T-helper 1 cell treated with Interleukin-12 subunit alpha and Interleukin-12 subunit beta and Interleukin-4 antibody, amounts not matched to agents 30 μg/mL and 1 μg/mL, for 36 hours (primary cell): ENCODE measurements around the gene MYO1G.
"Not testable (repeated sequence)": the region's sequence is repeated elsewhere in the genome, so short reads cannot be mapped to it uniquely, and the experiment has no call there.

ENCODE experiments used
- H3K27ac Mint-ChIP-seq: one replicate; pipeline ENCODE4 v1.8.0; 2021; ENCODE audit warnings: mild to moderate bottlenecking, mixed read lengths
- H3K27me3 Mint-ChIP-seq: one replicate; pipeline ENCODE4 v1.8.0; 2021; ENCODE audit warnings: low read depth, mixed read lengths
- H3K36me3 Mint-ChIP-seq: one replicate; pipeline ENCODE4 v1.8.0; 2021; ENCODE audit warnings: low read depth, mixed read lengths
- H3K4me1 Mint-ChIP-seq: one replicate; pipeline ENCODE4 v1.8.0; 2021; ENCODE audit warnings: low read depth, mixed read lengths
- H3K4me3 Mint-ChIP-seq: one replicate; pipeline ENCODE4 v1.8.0; 2021; ENCODE audit warnings: mild to moderate bottlenecking, moderate library complexity, mixed read lengths
- H3K9me3 Mint-ChIP-seq: one replicate; pipeline ENCODE4 v1.8.0; 2021; ENCODE audit warnings: mixed read lengths

The MYO1G gene

GRCh38 chr7:44960011-44960580 is 18.7 kb downstream of the MYO1G start:
- H3K4me3 Mint-ChIP-seq = peak overlapping the region; percentile 10
- H3K36me3 Mint-ChIP-seq = peaks cover 8% of the 10 kb centered on the region
- H3K9me3 Mint-ChIP-seq = no peaks in the 10 kb centered on the region
- H3K27ac Mint-ChIP-seq = peak overlapping the region; percentile 27
- H3K4me1 Mint-ChIP-seq = peaks cover 17% of the 10 kb centered on the region
- H3K27me3 Mint-ChIP-seq = no peaks in the 10 kb centered on the region

GRCh38 chr7:44959433-44959951 is 19.3 kb downstream of the MYO1G start:
- peak overlapping the region; percentile 39 for H3K27ac Mint-ChIP-seq
- no peaks in the 10 kb centered on the region for H3K27me3 Mint-ChIP-seq
- H3K4me3 Mint-ChIP-seq = no peak overlapping the region
- H3K36me3 Mint-ChIP-seq = peaks cover 7% of the 10 kb centered on the region
- H3K9me3 Mint-ChIP-seq = no peaks in the 10 kb centered on the region
- H3K4me1 Mint-ChIP-seq = peaks cover 17% of the 10 kb centered on the region

- Mint-ChIP-seq H3K36me3 (peaks cover 7% of the 10 kb centered on the region), H3K4me3 (no peak overlapping the region), H3K27me3 (no peaks in the 10 kb centered on the region), H3K27ac (no peak overlapping the region), H3K9me3 (no peaks in the 10 kb centered on the region), H3K4me1 (peaks cover 17% of the 10 kb centered on the region)
Observed at GRCh38 chr7:44958645-44959344, 20.0 kb downstream of the MYO1G start.

- Mint-ChIP-seq H3K4me3 (no peak overlapping the region), H3K36me3 (peaks cover 4% of the 10 kb centered on the region), H3K27ac (no peak overlapping the region), H3K27me3 (peaks cover 13% of the 10 kb centered on the region), H3K9me3 (no peaks in the 10 kb centered on the region), H3K4me1 (peaks cover 17% of the 10 kb centered on the region)
Observed at GRCh38 chr7:44956157-44956766, 22.6 kb downstream of the MYO1G start.

- H3K27me3 Mint-ChIP-seq = peaks cover 16% of the 10 kb centered on the region
- peaks cover 4% of the 10 kb centered on the region for H3K36me3 Mint-ChIP-seq
- H3K27ac Mint-ChIP-seq = no peak overlapping the region
- H3K4me3 Mint-ChIP-seq = no peak overlapping the region
- H3K9me3 Mint-ChIP-seq = no peaks in the 10 kb centered on the region
- peaks cover 17% of the 10 kb centered on the region for H3K4me1 Mint-ChIP-seq
Observed at GRCh38 chr7:44955733-44956132, 23.1 kb downstream of the MYO1G start.

- Mint-ChIP-seq H3K27me3 (peaks cover 29% of the 10 kb centered on the region), H3K4me3 (no peak overlapping the region), H3K36me3 (no peaks in the 10 kb centered on the region), H3K9me3 (no peaks in the 10 kb centered on the region), H3K27ac (no peak overlapping the region), H3K4me1 (no peaks in the 10 kb centered on the region)
Observed at GRCh38 chr7:44953156-44953555, 25.7 kb downstream of the MYO1G start.

- no peaks in the 10 kb centered on the region for H3K4me1 Mint-ChIP-seq
- H3K4me3 Mint-ChIP-seq = no peak overlapping the region
- H3K27me3 Mint-ChIP-seq = peaks cover 41% of the 10 kb centered on the region
- no peak overlapping the region for H3K27ac Mint-ChIP-seq
- no peaks in the 10 kb centered on the region for H3K9me3 Mint-ChIP-seq
- H3K36me3 Mint-ChIP-seq = no peaks in the 10 kb centered on the region
Observed at GRCh38 chr7:44949303-44949702, 29.5 kb downstream of the MYO1G start.

GRCh38 chr7:44945479-44945878 is 33.3 kb downstream of the MYO1G start:
- peaks cover 43% of the 10 kb centered on the region for H3K27me3 Mint-ChIP-seq
- no peaks in the 10 kb centered on the region for H3K9me3 Mint-ChIP-seq
- H3K4me3 Mint-ChIP-seq = no peak overlapping the region

GRCh38 chr7:44944821-44945220 is 34.0 kb downstream of the MYO1G start:
- no peak overlapping the region for H3K4me3 Mint-ChIP-seq
- H3K27me3 Mint-ChIP-seq = peaks cover 39% of the 10 kb centered on the region
- H3K9me3 Mint-ChIP-seq = no peaks in the 10 kb centered on the region
- no peak overlapping the region for H3K27ac Mint-ChIP-seq
- H3K4me1 Mint-ChIP-seq = no peaks in the 10 kb centered on the region
- no peaks in the 10 kb centered on the region for H3K36me3 Mint-ChIP-seq

More at GRCh38 chr7:44945479-44945878, 33.3 kb downstream of the MYO1G start:
- no peaks in the 10 kb centered on the region for H3K4me1 Mint-ChIP-seq
- H3K36me3 Mint-ChIP-seq = no peaks in the 10 kb centered on the region
- no peak overlapping the region for H3K27ac Mint-ChIP-seq

- no peaks in the 10 kb centered on the region for H3K36me3 Mint-ChIP-seq
- H3K4me3 Mint-ChIP-seq = no peak overlapping the region
- H3K9me3 Mint-ChIP-seq = no peaks in the 10 kb centered on the region
Observed at GRCh38 chr7:44943631-44944030, 35.2 kb downstream of the MYO1G start.

GRCh38 chr7:44937426-44937825 is 41.4 kb downstream of the MYO1G start:
- no peak overlapping the region for H3K27ac Mint-ChIP-seq
- H3K9me3 Mint-ChIP-seq = no peaks in the 10 kb centered on the region
- H3K4me3 Mint-ChIP-seq = no peak overlapping the region
- peaks cover 2% of the 10 kb centered on the region for H3K4me1 Mint-ChIP-seq
- no peaks in the 10 kb centered on the region for H3K36me3 Mint-ChIP-seq
- peaks cover 41% of the 10 kb centered on the region for H3K27me3 Mint-ChIP-seq

More at GRCh38 chr7:44943631-44944030, 35.2 kb downstream of the MYO1G start:
- Mint-ChIP-seq H3K27ac (no peak overlapping the region), H3K4me1 (no peaks in the 10 kb centered on the region), H3K27me3 (peaks cover 39% of the 10 kb centered on the region)

GRCh38 chr7:44936322-44936721 is 42.5 kb downstream of the MYO1G start:
- Mint-ChIP-seq H3K4me3 (no peak overlapping the region), H3K36me3 (no peaks in the 10 kb centered on the region), H3K9me3 (no peaks in the 10 kb centered on the region), H3K4me1 (peaks cover 2% of the 10 kb centered on the region), H3K27me3 (peaks cover 37% of the 10 kb centered on the region), H3K27ac (no peak overlapping the region)

GRCh38 chr7:44935583-44935982 is 43.2 kb downstream of the MYO1G start:
- no peaks in the 10 kb centered on the region for H3K36me3 Mint-ChIP-seq
- no peaks in the 10 kb centered on the region for H3K9me3 Mint-ChIP-seq
- no peak overlapping the region for H3K27ac Mint-ChIP-seq
- H3K4me3 Mint-ChIP-seq = no peak overlapping the region
- peaks cover 34% of the 10 kb centered on the region for H3K27me3 Mint-ChIP-seq
- peaks cover 2% of the 10 kb centered on the region for H3K4me1 Mint-ChIP-seq

- Mint-ChIP-seq H3K4me1 (peaks cover 2% of the 10 kb centered on the region), H3K9me3 (no peaks in the 10 kb centered on the region), H3K27me3 (peaks cover 36% of the 10 kb centered on the region), H3K36me3 (no peaks in the 10 kb centered on the region), H3K27ac (no peak overlapping the region), H3K4me3 (no peak overlapping the region)
Observed at GRCh38 chr7:44935016-44935415, 43.8 kb downstream of the MYO1G start.

- not testable (repeated sequence) for H3K36me3 Mint-ChIP-seq, H3K27ac Mint-ChIP-seq, H3K4me3 Mint-ChIP-seq, H3K9me3 Mint-ChIP-seq, H3K4me1 Mint-ChIP-seq
- H3K27me3 Mint-ChIP-seq = peaks cover 41% of the 10 kb centered on the region
Observed at GRCh38 chr7:44934510-44934909, 44.3 kb downstream of the MYO1G start.
